ENCODE data around the gene GTSE1. TPM values are rescaled to one million over a fixed set of nuclear protein-coding genes. Genes with fewer than 3 reads are reported as not detected.
A peak's percentile ranks its signal among the peaks of the same experiment; 100 is the strongest.

The GTSE1 gene
- total and polyA plus RNA-seq, 2 of the 13 experiments (the other 11 are each of a cell fraction or from before 2014, with no cell fraction given) = 10.7 to 13.5 TPM

GRCh38 chr22:46250035-46250782 is 46.5 kb upstream of the GTSE1 start, which contains the start of gene CDPF1 (continued):
- TF ChIP-seq CEBPZ (IDR thresholded peaks at IDR 0.05; ENCODE audit: low read length) = no peak
- TF ChIP-seq IKZF1 (IDR thresholded peaks at IDR 0.05) = no peak
- no peak for TF ChIP-seq ZNF512B (CRISPR knock-in tag; IDR thresholded peaks at IDR 0.05; ENCODE audit: borderline replicate concordance)
- peak; percentile 57; the same call in 1 of the 2 replicates for TF ChIP-seq ZNF362 (CRISPR knock-in tag; IDR thresholded peaks at IDR 0.05; ENCODE audit: borderline replicate concordance)
- peak; percentile 65 for TF ChIP-seq ZXDC (CRISPR knock-in tag; IDR thresholded peaks at IDR 0.05)
- TF ChIP-seq MBD4 (IDR thresholded peaks at IDR 0.05; ENCODE audit: borderline replicate concordance, low read length) = no peak
- no peak for TF ChIP-seq HOXA7 (CRISPR knock-in tag; IDR thresholded peaks at IDR 0.05)
- no peak for TF ChIP-seq HMGA1 (CRISPR knock-in tag; conservative IDR thresholded peaks at IDR 0.05)
- 0 out of 2 replicates have a peak, but pooled peaks have one; percentile 27 for TF ChIP-seq HOXD1 (CRISPR knock-in tag; IDR thresholded peaks at IDR 0.05)
- TF ChIP-seq NFYB (CRISPR knock-in tag; IDR thresholded peaks at IDR 0.05) = peak; percentile 71
- 0 out of 2 replicates have a peak, but pooled peaks have one; percentile 69 for TF ChIP-seq NCOA1 (CRISPR knock-in tag; IDR thresholded peaks at IDR 0.05)
- no peak for TF ChIP-seq USF2 (IDR thresholded peaks at IDR 0.05; ENCODE audit: low read depth, low read length)
- 0 out of 2 replicates have a peak, but pooled peaks have one; percentile 34 for TF ChIP-seq USF2 (CRISPR knock-in tag; IDR thresholded peaks at IDR 0.05; ENCODE audit: borderline replicate concordance)
- TF ChIP-seq ZNF343 (CRISPR knock-in tag; IDR thresholded peaks at IDR 0.05) = peak; percentile 80; the same call in 1 of the 2 replicates
- TF ChIP-seq SAFB2 (CRISPR knock-in tag; IDR thresholded peaks at IDR 0.05; ENCODE audit: borderline replicate concordance, low read depth) = peak; percentile 73; the same call in 1 of the 2 replicates

All from HepG2 (cell line).